ENCODE measurements around the gene TCF12.

Gene TCF12

GRCh38 chr15:57053470-57053869, 135.0 kb downstream of the TCF12 start:
- no peak for TF ChIP-seq RAD21 (IDR thresholded peaks at IDR 0.05; ENCODE audit: low read depth)
- TF ChIP-seq TEAD4 (IDR thresholded peaks at IDR 0.05), result no peak
- no peak for TF ChIP-seq NFIC (IDR thresholded peaks at IDR 0.05)
- TF ChIP-seq TAF1 (IDR thresholded peaks at IDR 0.05; ENCODE audit: low read depth), result no peak
- no peak for TF ChIP-seq EGR1 (IDR thresholded peaks at IDR 0.05)
- TF ChIP-seq REST (IDR thresholded peaks at IDR 0.05; ENCODE audit: low read depth), result no peak
- no peak for TF ChIP-seq YY1 (IDR thresholded peaks at IDR 0.05; ENCODE audit: low read depth)
- TF ChIP-seq FOXM1 (IDR thresholded peaks at IDR 0.05; ENCODE audit: borderline replicate concordance, low read depth), result no peak
- TF ChIP-seq EP300 (IDR thresholded peaks at IDR 0.05; ENCODE audit: borderline replicate concordance), result no peak

DNA sequence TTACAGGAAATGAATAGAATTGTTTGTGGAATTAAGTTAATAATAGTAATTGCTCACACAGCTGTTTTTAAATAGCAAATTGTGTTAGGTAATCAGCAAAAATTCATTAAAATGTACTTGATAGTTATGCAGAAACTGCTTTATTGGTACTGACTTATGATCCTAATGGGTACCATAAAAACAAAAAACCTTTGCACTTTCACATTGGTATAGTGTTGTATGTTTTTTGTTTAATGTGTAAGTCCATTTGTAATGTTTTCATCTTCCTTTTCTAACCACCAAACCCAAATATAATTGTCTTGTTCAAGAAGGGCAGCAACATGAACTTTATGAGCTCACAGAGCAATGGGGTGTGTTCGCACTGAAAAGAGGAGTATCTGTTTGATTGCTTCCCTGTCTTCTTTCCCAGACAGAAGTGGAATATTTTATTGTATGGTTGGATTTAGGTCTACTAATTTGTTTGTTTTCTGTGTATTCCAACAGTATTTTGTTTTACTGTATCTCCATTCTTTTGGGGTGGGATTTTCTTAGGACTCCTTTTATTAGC, 135.8 kb downstream of the TCF12 start:
- TF ChIP-seq EGR1 (IDR thresholded peaks at IDR 0.05) (no peak), FOXM1 (IDR thresholded peaks at IDR 0.05; ENCODE audit: borderline replicate concordance, low read depth) (no peak), ZBTB7A (IDR thresholded peaks at IDR 0.05; ENCODE audit: low read depth) (no peak), REST (IDR thresholded peaks at IDR 0.05; ENCODE audit: low read depth) (no peak), NFIC (IDR thresholded peaks at IDR 0.05) (no peak), YY1 (IDR thresholded peaks at IDR 0.05; ENCODE audit: low read depth) (no peak), TEAD4 (IDR thresholded peaks at IDR 0.05) (no peak), CEBPB (IDR thresholded peaks at IDR 0.05) (no peak), CREB1 (IDR thresholded peaks at IDR 0.05; ENCODE audit: low read depth) (no peak), RAD21 (IDR thresholded peaks at IDR 0.05; ENCODE audit: low read depth) (no peak), EP300 (IDR thresholded peaks at IDR 0.05; ENCODE audit: borderline replicate concordance) (no peak), TAF1 (IDR thresholded peaks at IDR 0.05; ENCODE audit: low read depth) (no peak), MAX (IDR thresholded peaks at IDR 0.05) (no peak), TCF12 (IDR thresholded peaks at IDR 0.05; ENCODE audit: low read depth) (no peak)
- TF ChIP-seq, protein P1, sequence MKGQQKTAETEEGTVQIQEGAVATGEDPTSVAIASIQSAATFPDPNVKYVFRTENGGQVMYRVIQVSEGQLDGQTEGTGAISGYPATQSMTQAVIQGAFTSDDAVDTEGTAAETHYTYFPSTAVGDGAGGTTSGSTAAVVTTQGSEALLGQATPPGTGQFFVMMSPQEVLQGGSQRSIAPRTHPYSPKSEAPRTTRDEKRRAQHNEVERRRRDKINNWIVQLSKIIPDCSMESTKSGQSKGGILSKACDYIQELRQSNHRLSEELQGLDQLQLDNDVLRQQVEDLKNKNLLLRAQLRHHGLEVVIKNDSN (IDR thresholded peaks at IDR 0.05), result no peak

- TF ChIP-seq CREB1 (IDR thresholded peaks at IDR 0.05; ENCODE audit: low read depth) (no peak), YY1 (IDR thresholded peaks at IDR 0.05; ENCODE audit: low read depth) (no peak), FOXM1 (IDR thresholded peaks at IDR 0.05; ENCODE audit: borderline replicate concordance, low read depth) (no peak), NFIC (IDR thresholded peaks at IDR 0.05) (no peak), TCF12 (IDR thresholded peaks at IDR 0.05; ENCODE audit: low read depth) (no peak), CEBPB (IDR thresholded peaks at IDR 0.05) (no peak), TEAD4 (IDR thresholded peaks at IDR 0.05) (no peak), ZBTB7A (IDR thresholded peaks at IDR 0.05; ENCODE audit: low read depth) (no peak), RAD21 (IDR thresholded peaks at IDR 0.05; ENCODE audit: low read depth) (no peak), MAX (IDR thresholded peaks at IDR 0.05) (no peak), EP300 (IDR thresholded peaks at IDR 0.05; ENCODE audit: borderline replicate concordance) (no peak), REST (IDR thresholded peaks at IDR 0.05; ENCODE audit: low read depth) (no peak), EGR1 (IDR thresholded peaks at IDR 0.05) (no peak), TAF1 (IDR thresholded peaks at IDR 0.05; ENCODE audit: low read depth) (no peak)
- TF ChIP-seq, protein P1 (IDR thresholded peaks at IDR 0.05), result no peak
Observed at GRCh38 chr15:57056357-57056756, 137.9 kb downstream of the TCF12 start.

DNA sequence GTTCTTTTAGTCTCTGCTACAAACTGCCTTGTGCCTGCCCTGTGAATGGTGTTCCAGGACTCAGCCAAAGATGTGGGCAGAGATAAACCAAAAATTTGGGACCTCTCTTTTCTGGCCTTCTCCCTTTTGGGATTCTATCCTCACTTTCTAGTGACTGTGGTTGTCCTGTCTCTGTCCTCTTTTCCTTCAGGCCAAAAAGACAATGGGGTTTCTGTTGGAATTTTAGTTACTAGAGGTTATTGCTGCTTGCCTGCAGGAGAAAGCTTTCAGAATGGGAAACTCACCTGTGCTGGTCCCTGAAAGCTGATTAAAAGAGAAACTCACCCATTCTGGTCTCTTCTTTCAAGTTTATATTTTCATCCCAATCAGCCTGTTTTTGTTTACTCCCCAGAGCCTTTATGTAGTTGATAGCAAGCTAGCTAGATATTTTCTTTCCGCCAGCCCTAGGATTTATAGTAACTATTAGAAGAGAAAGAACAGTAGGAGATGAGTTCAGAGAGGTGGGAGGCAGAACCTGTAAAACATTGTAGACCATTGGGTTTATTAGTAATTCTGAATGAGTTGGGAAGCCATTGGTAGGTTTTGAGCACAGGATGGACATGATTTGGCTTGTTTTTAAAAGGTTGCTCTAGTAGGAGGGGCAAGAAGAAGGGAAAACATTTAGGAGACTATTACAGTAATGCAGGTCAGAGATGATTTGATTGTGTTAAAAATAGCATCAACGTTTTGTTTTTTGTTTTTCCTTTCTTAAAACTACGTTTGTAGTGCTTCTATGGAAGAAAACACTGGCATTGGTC, 138.9 kb downstream of the TCF12 start:
- TF ChIP-seq CREB1 (IDR thresholded peaks at IDR 0.05; ENCODE audit: low read depth), result no peak
- no peak for TF ChIP-seq NFIC (IDR thresholded peaks at IDR 0.05)
- TF ChIP-seq TCF12 (IDR thresholded peaks at IDR 0.05; ENCODE audit: low read depth), result no peak
- TF ChIP-seq CEBPB (IDR thresholded peaks at IDR 0.05), result no peak
- no peak for TF ChIP-seq EGR1 (IDR thresholded peaks at IDR 0.05)
- no peak for TF ChIP-seq TAF1 (IDR thresholded peaks at IDR 0.05; ENCODE audit: low read depth)
- TF ChIP-seq, protein P1 (IDR thresholded peaks at IDR 0.05), result no peak
- no peak for TF ChIP-seq MAX (IDR thresholded peaks at IDR 0.05)
- TF ChIP-seq ZBTB7A (IDR thresholded peaks at IDR 0.05; ENCODE audit: low read depth), result no peak
- TF ChIP-seq RAD21 (IDR thresholded peaks at IDR 0.05; ENCODE audit: low read depth), result no peak
- TF ChIP-seq YY1 (IDR thresholded peaks at IDR 0.05; ENCODE audit: low read depth), result no peak
